ENCODE measurements around the gene GLYR1. TPM values are rescaled to one million over a fixed set of nuclear protein-coding genes. Genes with fewer than 3 reads are reported as not detected.

GLYR1 gene
- total RNA-seq, 1 experiment from 2014 or later: 30.6 TPM

- ChIA-PET POLR2A (ENCODE audit: unreplicated experiment) (interaction anchor here (0.6 kb wide), 2 partner anchors 99 to 231 kb away, joined by 4 read pairs; partner anchors contain the start of gene SEC14L5), CTCF (interaction anchor here (1.1 kb wide), 1 partner anchor 11 kb away, joined by 3 read pairs; no protein-coding TSS in a partner anchor)
- Histone ChIP-seq H4K20me1 (ENCODE audit: low read length) (peaks cover 5% of the 10 kb centered on the region; the same call in 1 of the 2 replicates), H3K27me3 (ENCODE audit: low read length) (no peaks in the 10 kb centered on the region), H3K9ac (ENCODE audit: low read length) (peak overlapping the region; percentile 14; the same call in 1 of the 2 replicates), H3K4me3 (ENCODE audit: low read length) (no peak overlapping the region), H3K9me3 (ENCODE audit: low read length) (no peaks in the 10 kb centered on the region), H3K36me3 (ENCODE audit: low read depth, low read length) (peaks cover 43% of the 10 kb centered on the region), H3F3A (ENCODE audit: low read length, unreplicated experiment) (no peaks in the 10 kb centered on the region), H3K27ac (ENCODE audit: low read length) (peak overlapping the region; percentile 75), H3K4me2 (ENCODE audit: low read length) (peak overlapping the region; percentile 54), H3K4me1 (ENCODE audit: insufficient read depth, low read length) (peaks cover 39% of the 10 kb centered on the region), H3K79me2 (ENCODE audit: low read length) (peaks cover 41% of the 10 kb centered on the region), H2AFZ (ENCODE audit: low read length) (peak overlapping the region; percentile 14; the same call in 1 of the 2 replicates), H3K9me2 (replicated peaks; ENCODE audit: low read length) (no peaks in the 10 kb centered on the region)
- BruUV-seq (replicated peaks): no TSS peak
- intact Hi-C loops (cut with micrococcal nuclease): no loop called here
- peak; percentile 64 for DNase-seq
- peak; percentile 87 for ATAC-seq
- TF ChIP-seq EZH2phosphoT487 (IDR thresholded peaks at IDR 0.05; ENCODE audit: borderline replicate concordance, low read length): no peak
- no peak for TF ChIP-seq EZH2 (IDR thresholded peaks at IDR 0.05; ENCODE audit: low read length, unreplicated experiment)
- no peak for TF ChIP-seq CTCF (conservative IDR thresholded peaks at IDR 0.05; ENCODE audit: low read depth, low read length)
These were observed 12.3 kb upstream of the GLYR1 start for GRCh38 chr16:4859190-4859899.

- ATAC-seq (no peak), DNase-seq (no peak)
- intact Hi-C loops (cut with micrococcal nuclease): no loop called here
- Histone ChIP-seq H2AFZ (ENCODE audit: low read length) (no peak overlapping the region), H3K9ac (ENCODE audit: low read length) (no peak overlapping the region), H3K79me2 (ENCODE audit: low read length) (peaks cover 40% of the 10 kb centered on the region), H3K9me2 (replicated peaks; ENCODE audit: low read length) (no peaks in the 10 kb centered on the region), H3K27ac (ENCODE audit: low read length) (no peak overlapping the region), H3K27me3 (ENCODE audit: low read length) (no peaks in the 10 kb centered on the region), H3K4me3 (ENCODE audit: low read length) (no peak overlapping the region), H3F3A (ENCODE audit: low read length, unreplicated experiment) (no peaks in the 10 kb centered on the region), H4K20me1 (ENCODE audit: low read length) (no peaks in the 10 kb centered on the region), H3K36me3 (ENCODE audit: low read depth, low read length) (peaks cover 31% of the 10 kb centered on the region; the same call in 1 of the 2 replicates), H3K4me2 (ENCODE audit: low read length) (no peak overlapping the region), H3K9me3 (ENCODE audit: low read length) (no peaks in the 10 kb centered on the region), H3K4me1 (ENCODE audit: insufficient read depth, low read length) (peaks cover 40% of the 10 kb centered on the region)
- POLR2A ChIA-PET (ENCODE audit: unreplicated experiment): no interaction called here
- no TSS peak for BruUV-seq (replicated peaks)
- no peak for TF ChIP-seq CTCF (conservative IDR thresholded peaks at IDR 0.05; ENCODE audit: low read depth, low read length)
- TF ChIP-seq EZH2phosphoT487 (IDR thresholded peaks at IDR 0.05; ENCODE audit: borderline replicate concordance, low read length): no peak
- CTCF ChIA-PET: no interaction called here
These were observed 8.7 kb upstream of the GLYR1 start for GRCh38 chr16:4855804-4856203.

DNA sequence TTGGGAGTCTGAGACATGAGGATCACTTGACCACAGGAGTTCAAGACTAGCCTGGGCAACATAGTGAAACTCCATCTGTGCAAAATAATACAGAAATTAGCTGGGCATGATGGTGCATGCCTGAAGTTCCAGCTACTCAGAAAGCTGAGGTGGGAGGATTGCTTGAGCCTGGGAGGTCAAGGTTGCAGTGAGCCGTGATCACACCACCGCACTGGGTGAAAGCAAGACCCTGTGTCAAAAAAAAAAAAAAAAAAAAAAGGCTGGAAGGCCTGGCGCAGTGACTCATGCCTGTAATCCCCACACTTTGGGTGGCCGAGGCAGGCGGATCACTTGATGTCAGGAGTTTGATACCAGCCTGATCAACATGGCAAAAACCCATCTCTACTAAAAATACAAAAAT lies 8.3 kb upstream of the GLYR1 start:
- Histone ChIP-seq H3K9me2 (replicated peaks; ENCODE audit: low read length) (no peaks in the 10 kb centered on the region), H3F3A (ENCODE audit: low read length, unreplicated experiment) (no peaks in the 10 kb centered on the region), H3K27me3 (ENCODE audit: low read length) (no peaks in the 10 kb centered on the region), H3K9ac (ENCODE audit: low read length) (no peak overlapping the region), H4K20me1 (ENCODE audit: low read length) (0 out of 2 replicates have a peak, but pooled peaks cover 3% of the 10 kb centered on the region), H3K4me1 (ENCODE audit: insufficient read depth, low read length) (peaks cover 38% of the 10 kb centered on the region), H3K79me2 (ENCODE audit: low read length) (peaks cover 41% of the 10 kb centered on the region), H3K36me3 (ENCODE audit: low read depth, low read length) (peaks cover 27% of the 10 kb centered on the region; the same call in 1 of the 2 replicates), H3K4me2 (ENCODE audit: low read length) (no peak overlapping the region), H3K9me3 (ENCODE audit: low read length) (no peaks in the 10 kb centered on the region), H3K4me3 (ENCODE audit: low read length) (no peak overlapping the region), H3K27ac (ENCODE audit: low read length) (no peak overlapping the region), H2AFZ (ENCODE audit: low read length) (no peak overlapping the region)
- TF ChIP-seq EZH2 (IDR thresholded peaks at IDR 0.05; ENCODE audit: low read length, unreplicated experiment) (no peak), EZH2phosphoT487 (IDR thresholded peaks at IDR 0.05; ENCODE audit: borderline replicate concordance, low read length) (no peak), CTCF (conservative IDR thresholded peaks at IDR 0.05; ENCODE audit: low read depth, low read length) (no peak)
- ATAC-seq: no peak
- POLR2A ChIA-PET (ENCODE audit: unreplicated experiment): no interaction called here
- DNase-seq: no peak
- CTCF ChIA-PET: no interaction called here
- intact Hi-C loops (cut with micrococcal nuclease): no loop called here
- no TSS peak for BruUV-seq (replicated peaks)

Data from PC-3 (cell line).